GF-D8 (cell line): ENCODE measurements around the gene ROPN1L.

Experiments
- DNase-seq: peaks from one replicate; lab custom pipeline; 2025; lab: John Stamatoyannopoulos, UW

The ROPN1L gene

DNA sequence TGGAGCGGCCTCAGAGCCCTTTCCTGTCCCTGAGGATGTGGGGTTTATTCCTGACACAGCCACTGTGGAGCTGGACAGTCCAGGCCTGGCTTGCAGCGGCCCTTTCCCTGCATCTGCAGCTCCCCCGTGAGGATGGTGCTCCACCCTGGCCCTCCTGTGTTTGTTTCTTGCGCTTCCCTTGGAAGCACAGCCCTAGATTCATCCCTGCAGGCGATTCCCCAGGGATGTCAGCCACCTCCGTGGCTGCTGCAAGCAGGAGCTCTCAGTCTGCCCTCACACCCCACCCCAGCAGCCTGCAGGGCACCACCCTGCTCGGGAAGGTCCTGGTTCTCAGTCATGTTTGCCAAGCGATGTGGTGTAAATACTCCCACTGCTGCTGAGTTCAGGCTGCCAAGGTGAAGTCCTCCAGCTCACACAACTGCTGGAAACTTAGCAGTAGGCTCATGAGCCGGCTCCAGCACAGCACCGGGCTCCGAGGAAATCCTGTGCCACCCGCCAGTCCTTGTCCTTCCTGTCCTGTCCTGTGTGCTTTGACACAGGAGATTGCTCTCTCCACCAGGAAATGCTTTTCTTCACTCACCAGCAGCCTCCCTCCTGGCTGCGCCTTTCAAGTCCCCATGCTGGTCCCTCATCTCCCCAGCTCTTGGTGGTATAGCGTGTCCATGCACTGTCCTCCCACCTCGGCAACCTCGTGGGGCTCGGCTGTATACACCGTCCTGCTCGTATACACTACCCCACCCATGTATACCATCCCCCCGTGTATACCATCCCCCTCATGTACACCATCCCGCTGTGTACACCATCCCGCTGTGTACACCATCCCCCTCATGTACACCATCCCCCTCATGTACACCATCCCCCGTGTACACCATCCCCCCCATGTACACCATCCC, 16.2 kb downstream of the ROPN1L start:
- no peak for DNase-seq

- DNase-seq = no peak
These were observed 17.7 kb downstream of the ROPN1L start for GRCh38 chr5:10459080-10460055.

DNA sequence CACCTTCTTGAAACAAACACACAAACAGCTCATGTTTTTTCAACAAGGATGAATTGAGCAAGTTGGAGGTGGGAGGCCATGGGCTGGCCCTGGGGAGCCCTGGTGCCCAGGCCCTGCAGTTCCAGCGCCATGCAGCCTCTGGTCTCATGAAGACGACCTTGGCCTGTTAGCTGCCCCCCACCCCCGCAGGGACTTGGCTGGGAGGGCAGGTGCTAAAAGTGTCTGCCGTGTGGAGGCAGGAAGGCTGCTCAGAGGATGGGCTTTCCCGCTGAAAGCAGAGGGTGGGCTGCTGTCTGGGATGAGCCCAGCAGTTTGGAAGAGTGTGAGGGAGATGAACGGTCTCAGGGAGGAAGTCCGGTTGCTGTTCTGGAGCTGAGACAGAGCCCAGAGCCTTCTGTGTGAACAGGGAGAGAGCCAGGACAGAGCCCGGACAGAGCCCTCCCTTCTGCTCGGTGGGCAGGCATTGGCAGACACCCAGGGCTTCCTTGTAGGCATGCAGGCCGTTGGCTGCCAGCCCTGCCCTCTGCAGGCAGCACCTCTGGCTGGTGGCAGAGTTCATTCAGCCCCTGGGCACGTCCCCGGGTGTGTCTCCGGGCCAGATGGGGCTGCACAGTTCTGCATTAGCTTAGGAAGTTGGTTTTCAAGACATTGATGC, 18.7 kb downstream of the ROPN1L start:
- no peak for DNase-seq

DNA sequence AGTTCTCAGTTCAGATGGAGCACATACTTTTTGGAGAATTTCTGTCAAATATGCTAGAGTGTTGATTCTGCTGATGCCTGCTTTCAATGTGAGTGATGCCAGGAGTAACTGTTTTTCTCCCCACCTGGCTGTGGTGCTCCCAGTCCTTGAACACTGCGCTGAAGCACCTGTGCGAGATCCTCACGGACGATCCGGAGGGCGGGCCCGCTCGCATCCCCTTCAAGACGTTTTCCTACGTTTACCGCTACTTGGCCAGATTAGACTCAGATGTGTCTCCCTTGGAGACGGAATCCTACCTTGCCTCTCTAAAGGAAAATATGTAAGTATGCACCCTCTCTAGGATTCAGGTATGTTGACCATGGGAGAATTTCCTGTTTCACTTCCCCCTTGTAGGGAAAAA, 19.4 kb downstream of the ROPN1L start:
- no peak for DNase-seq

DNA sequence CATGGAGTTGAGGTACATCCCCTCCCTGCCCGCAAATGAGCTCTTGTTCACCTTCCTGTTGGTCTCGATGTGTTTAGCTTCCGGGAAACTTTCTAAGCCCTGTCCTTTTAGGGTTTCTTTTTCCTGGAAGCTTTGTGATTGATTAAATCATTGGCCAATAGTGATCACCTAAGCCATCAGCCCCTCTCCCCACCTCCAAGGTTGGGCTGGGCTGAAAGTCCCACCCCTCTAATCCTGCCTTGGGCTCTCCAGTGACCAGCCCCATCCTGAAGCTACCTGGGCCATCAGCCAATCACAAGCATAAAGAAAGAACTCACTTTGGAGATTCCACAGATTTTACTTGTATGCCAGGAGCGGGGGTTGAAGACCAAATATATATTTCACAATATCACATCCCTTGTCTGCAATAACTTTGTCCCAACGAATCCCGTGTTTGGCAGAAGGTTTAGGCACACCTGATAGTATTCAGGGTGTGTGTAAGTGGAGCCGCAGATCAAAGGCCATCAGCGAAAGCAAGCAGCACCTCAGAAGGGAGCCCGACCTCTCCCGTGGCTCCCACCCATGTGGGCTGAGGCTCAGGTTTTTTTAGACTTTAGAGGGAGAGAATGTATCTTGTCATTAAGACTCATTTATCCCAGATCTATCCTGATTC, 20.4 kb downstream of the ROPN1L start:
- DNase-seq = no peak

GRCh38 chr5:10463566-10463965, 21.9 kb downstream of the ROPN1L start:
- no peak for DNase-seq

GRCh38 chr5:10464173-10464572, 22.5 kb downstream of the ROPN1L start:
- DNase-seq = no peak

DNA sequence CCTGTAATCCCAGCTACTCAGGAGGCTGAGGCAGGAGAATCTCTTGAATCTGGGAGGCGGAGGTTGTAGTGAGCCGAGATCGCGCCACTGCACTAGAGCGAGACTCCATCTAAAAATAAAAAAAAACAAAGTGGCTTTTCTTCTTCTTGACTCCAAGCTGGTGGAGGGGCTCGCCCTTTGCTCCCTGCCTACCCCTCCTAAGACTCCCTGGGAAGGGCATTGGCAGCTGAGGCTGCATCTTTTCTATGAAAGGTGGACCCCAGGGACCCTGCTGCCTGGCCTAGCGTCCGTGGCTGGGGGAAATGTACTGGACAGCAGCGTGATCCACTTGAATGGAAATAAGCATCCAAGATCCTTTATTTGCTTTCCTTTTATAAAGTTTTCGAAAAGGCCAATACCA, 24.0 kb downstream of the ROPN1L start:
- no peak for DNase-seq

DNA sequence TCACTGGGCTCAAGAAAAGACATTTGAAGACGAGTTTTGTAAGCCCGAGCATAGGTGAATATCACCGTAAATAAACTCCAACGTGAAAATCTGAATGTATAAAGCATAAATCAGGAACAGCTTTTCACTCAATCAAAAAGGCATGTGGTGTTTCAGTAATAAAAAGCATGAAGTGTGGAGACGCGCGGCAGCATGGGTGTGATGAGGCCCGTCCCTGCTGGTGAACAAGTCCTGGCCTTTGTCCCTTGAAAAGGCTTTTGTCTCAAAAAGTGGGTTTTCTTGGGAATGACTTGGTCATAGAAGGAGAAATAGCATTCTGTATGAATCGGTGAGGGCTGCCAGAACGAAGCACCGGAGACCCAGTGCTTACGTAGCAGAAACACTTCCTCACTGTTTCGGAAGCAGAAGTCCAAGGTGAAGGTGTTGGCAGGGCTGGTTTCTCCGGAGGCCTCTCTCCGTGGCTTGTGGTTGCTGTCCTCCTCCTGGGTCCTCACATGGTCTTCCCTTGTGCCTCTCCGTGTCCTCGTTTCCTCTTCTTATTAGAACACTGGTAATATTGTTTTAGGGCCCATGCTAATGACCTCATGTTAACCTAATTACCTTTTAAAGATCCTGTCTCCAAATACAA, 24.9 kb downstream of the ROPN1L start:
- DNase-seq = no peak

GRCh38 chr5:10467281-10468198, 25.9 kb downstream of the ROPN1L start:
- no peak for DNase-seq

GRCh38 chr5:10468256-10468655, 26.6 kb downstream of the ROPN1L start:
- DNase-seq = no peak

DNA sequence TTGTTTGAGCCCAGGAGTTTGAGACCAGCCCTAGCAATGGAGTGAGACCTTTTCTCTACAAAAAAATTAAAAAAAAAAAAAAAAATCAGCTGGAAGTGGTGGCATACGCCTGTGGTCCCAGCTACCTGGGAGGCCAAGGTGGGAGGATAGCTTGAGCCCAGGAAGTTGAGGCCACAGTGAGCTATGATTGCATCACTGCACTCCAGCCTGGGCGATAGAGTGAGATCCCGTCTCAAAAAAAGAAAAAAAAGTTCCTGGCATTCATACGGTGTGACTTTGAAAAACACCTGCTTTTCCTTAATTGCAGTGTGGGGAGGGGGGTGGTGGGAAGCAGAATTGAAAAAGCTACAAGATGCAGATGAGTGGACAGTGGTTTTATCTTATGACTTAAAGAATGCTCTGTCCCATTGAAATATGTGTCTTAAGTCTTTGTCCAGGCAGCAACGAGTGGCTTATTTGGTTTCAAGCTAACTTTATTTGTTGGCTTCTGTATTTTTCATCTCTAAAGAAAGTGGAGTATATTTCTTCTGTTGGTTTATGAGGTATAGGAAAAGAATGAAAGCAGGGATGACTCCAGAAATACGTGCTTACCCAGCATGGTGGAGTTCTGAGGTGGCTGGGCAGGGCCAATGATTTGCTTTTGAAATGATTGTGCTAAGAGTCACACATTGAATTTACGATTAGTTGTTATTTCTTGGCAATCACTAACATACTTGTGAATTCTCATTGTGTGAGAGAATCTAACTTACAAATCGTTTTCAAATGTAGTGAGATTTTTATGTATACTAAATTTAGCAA, 27.8 kb downstream of the ROPN1L start:
- DNase-seq = no peak

GRCh38 chr5:10470669-10471068, 29.0 kb downstream of the ROPN1L start:
- no peak for DNase-seq

GRCh38 chr5:10471677-10472076, 30.0 kb downstream of the ROPN1L start:
- DNase-seq = no peak

DNA sequence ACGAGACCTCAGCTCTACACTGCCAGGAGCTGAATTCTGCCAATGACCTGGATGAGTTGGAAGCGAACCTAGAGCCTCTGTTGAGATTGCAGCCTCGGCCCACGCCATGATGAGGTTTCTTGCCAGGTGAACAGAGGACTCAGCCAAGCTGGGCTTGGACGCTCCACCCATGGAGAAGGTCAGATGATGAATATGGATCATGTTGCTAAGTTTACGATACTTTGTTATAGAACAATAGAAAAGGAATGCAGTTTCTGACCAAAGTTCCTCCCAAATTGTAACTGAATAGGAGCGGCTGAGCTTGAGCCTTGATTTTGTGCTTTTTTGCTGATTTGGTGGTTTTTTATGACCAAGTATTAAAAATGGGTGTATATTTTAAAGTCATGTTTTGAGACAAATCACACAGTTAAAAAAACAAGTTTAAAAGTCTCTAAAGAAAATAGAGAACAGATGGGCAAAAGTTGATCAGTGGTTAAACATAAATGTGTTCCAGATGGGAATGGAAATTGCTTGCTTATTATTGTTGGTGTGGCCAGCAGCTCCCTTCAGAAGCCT, 32.9 kb downstream of the ROPN1L start:
- DNase-seq = no peak

GRCh38 chr5:10475931-10476676, 34.4 kb downstream of the ROPN1L start:
- no peak for DNase-seq

DNA sequence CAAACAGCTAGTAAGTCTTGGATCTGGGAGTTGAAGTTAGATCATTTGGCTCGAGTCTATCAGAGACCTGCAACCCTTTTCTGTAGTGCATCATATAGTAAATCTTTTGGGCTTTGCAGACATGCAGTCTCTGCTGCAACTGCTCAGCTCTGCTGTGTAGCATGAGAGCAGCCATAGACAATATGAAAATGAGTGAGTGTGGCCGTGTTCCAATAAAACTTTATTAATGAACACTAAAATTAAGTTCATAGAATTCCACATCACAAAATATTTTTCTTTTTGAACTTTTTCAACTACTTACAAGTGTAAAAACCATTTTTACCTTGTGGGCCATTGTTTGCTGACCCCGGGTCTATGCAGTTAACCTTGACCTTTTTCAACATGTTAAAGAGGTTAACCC, 35.2 kb downstream of the ROPN1L start:
- no peak for DNase-seq

DNA sequence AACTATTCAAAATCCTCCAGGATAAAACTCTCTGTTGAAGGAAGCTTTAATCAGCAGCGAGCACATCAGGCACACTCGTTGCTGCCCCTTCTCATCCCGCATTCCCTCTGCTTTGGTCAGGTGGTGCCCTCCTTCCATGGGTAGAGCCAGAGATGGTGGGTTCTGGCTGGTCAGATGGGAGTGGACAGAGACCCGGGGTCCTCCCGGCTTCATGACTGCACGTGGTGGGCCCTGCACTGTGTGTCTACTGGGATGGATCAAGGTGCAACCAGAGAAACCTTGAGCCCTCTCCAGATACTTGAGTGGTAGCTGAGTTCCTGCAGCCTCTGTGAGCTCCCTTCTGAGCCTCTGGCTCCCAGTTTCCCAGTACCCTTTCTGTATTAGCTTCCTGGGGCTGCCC, 36.3 kb downstream of the ROPN1L start:
- DNase-seq = no peak
